Nephron progenitor cell (in vitro differentiated cells): ENCODE results near the gene MRPS22.

Experiments used
- DNase-seq: peaks from one replicate; pipeline ENCODE4 v3.0.0; 2021
- H3K27ac Mint-ChIP-seq: 2 replicates; pipeline ENCODE4 v1.8.0; 2021; ENCODE audit warnings: mild to moderate bottlenecking, moderate library complexity, mixed read lengths
- H3K27me3 Mint-ChIP-seq: 2 replicates; pipeline ENCODE4 v1.8.0; 2021; ENCODE audit warnings: mild to moderate bottlenecking, low read depth, mixed read lengths; ENCODE audit not compliant: poor library complexity
- H3K36me3 Mint-ChIP-seq: 2 replicates; pipeline ENCODE4 v1.8.0; 2021; ENCODE audit warnings: low read depth, mixed read lengths
- H3K4me1 Mint-ChIP-seq: 2 replicates; pipeline ENCODE4 v1.8.0; 2021; ENCODE audit warnings: mixed read lengths
- H3K4me3 Mint-ChIP-seq: 2 replicates; pipeline ENCODE4 v1.8.0; 2021; ENCODE audit warnings: mild to moderate bottlenecking, moderate library complexity, mixed read lengths
- H3K9me3 Mint-ChIP-seq: 2 replicates; pipeline ENCODE4 v1.8.0; 2021; ENCODE audit warnings: mild to moderate bottlenecking, moderate library complexity, mixed read lengths
- CTCF ChIP-seq: fragments of 200-600 bp; sonication (generic); IDR thresholded peaks from 2 replicates; pipeline ENCODE4 v1.5.0; 2021; ENCODE audit warnings: antibody characterized with exemption

The MRPS22 gene

DNA sequence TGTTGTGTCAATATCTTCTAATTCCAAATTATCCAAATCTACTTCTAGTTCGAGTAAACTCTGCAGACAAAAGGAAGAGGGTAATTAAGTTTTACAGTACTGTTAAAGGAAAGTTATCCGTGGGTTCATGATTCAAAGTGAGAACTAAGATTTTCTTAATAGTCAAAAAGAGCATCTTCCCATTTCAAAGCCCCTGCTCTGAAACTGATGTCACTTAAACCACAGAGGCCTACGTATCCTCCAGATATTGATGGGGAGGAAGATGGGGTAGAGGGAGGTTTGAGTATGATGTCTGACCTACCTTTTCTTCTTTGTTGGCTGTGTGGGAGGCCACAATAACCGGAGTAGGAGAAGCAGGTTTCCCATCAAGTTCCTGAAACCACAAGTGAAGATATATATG is 14.1 kb downstream of the MRPS22 start:
- no peak for TF ChIP-seq CTCF
- H3K4me1 Mint-ChIP-seq, result no peaks in the 10 kb centered on the region
- H3K36me3 Mint-ChIP-seq, result peaks cover 63% of the 10 kb centered on the region
- DNase-seq, result no peak
- no peaks in the 10 kb centered on the region for H3K9me3 Mint-ChIP-seq
- no peak overlapping the region for H3K4me3 Mint-ChIP-seq
- no peaks in the 10 kb centered on the region for H3K27me3 Mint-ChIP-seq
- peak overlapping the region; percentile 84 for H3K27ac Mint-ChIP-seq

DNA sequence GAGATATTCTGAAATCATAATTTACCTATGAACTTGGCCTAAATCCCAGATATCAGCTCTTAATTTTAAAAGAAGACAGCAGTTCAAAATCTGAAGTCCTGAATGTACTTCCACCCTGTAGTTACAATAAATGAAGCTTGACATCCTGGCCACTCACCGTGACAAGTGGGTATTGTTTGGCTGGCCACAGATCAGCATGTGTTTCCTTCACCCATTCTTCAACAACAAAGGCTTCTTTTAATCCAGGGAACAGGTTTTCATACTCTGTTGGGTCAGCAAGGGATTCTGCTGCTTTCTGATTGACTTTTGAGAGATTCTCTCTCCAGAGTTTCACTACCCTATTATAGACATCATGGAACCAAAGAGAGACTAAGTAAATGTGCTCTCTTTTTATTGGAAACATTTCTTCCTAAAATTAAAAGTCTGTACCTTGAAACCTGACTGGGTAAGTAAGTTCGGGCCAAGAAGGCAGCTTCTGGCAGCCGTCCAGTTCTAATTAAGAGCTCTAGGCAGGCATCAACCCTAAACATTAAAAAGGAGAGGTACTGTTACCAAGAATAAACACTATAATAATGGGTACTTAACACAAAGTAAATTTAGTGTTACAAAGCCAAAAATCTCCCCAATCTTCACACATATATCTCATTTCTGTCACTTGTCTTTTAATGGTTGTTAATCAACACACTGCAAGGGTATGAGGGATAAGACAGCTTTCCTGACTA is 15.2 kb downstream of the MRPS22 start:
- Mint-ChIP-seq H3K9me3 (no peaks in the 10 kb centered on the region), H3K27ac (no peak overlapping the region), H3K4me3 (no peak overlapping the region), H3K27me3 (no peaks in the 10 kb centered on the region), H3K4me1 (peaks cover 2% of the 10 kb centered on the region), H3K36me3 (peaks cover 64% of the 10 kb centered on the region)
- no peak for TF ChIP-seq CTCF
- no peak for DNase-seq

DNA sequence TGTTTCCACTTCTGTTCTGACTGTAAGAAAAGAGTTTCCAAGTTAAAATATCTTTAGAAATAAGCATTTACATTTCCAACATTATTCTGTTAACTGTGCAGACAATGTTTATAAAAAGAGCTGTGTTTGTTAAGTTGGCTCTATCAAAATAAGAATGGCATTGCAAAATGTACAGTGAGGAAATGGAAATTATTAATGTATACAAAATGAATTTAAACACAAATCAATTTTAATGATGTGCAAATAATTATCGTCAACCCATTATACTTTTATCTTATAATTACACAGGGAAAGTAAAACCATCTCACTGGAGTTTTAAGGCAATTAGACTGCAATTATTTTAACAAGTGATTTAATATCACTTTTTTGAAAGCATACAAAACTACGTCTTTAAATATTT is 17.5 kb downstream of the MRPS22 start:
- no peak for TF ChIP-seq CTCF
- no peaks in the 10 kb centered on the region for H3K27me3 Mint-ChIP-seq
- no peak for DNase-seq
- H3K4me1 Mint-ChIP-seq, result peaks cover 7% of the 10 kb centered on the region
- H3K27ac Mint-ChIP-seq, result no peak overlapping the region
- peaks cover 69% of the 10 kb centered on the region for H3K36me3 Mint-ChIP-seq
- H3K9me3 Mint-ChIP-seq, result no peaks in the 10 kb centered on the region
- no peak overlapping the region for H3K4me3 Mint-ChIP-seq

DNA sequence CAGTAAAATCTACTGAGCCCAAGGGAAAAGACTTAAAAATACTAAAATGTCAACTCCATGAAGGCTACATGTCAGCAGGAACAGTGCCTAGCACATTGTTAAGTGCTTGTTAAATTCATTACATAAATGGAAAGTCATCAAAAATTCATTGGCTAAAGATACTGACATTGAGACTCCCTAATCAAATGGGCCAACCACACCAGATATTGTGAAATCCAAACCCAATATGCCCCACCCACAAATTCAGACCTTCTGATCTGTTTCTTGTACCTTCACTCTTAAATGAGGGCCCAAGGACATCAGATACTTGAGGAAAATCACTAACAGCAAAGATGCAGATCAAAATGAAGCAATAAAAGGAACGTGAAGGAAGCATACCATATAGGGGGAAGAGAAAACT is 20.7 kb downstream of the MRPS22 start:
- Mint-ChIP-seq H3K27me3 (no peaks in the 10 kb centered on the region), H3K4me3 (no peak overlapping the region), H3K36me3 (peaks cover 64% of the 10 kb centered on the region), H3K27ac (peak overlapping the region; percentile 71), H3K9me3 (no peaks in the 10 kb centered on the region), H3K4me1 (peaks cover 7% of the 10 kb centered on the region)
- no peak for TF ChIP-seq CTCF
- no peak for DNase-seq

DNA sequence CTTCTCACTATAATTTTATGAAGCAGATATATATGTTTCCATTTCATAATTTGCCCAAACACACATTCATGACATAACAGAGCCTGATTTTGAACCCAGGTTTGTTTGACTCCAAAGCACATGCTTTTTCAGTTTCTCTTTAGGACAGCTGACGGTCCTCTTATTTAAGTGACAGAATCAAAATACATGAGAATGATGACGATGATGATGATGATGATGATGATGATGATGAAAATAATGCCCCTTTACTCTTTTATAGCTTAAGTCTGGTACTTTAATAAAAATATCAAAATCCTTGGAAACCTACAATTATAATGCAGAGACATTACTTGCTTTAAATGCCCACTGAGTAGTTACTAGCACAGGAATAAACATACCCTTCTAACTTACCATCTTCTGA is 30.3 kb downstream of the MRPS22 start:
- H3K9me3 Mint-ChIP-seq, result no peaks in the 10 kb centered on the region
- no peaks in the 10 kb centered on the region for H3K4me1 Mint-ChIP-seq
- no peak for TF ChIP-seq CTCF
- H3K27me3 Mint-ChIP-seq, result no peaks in the 10 kb centered on the region
- H3K36me3 Mint-ChIP-seq, result peaks cover 70% of the 10 kb centered on the region
- H3K27ac Mint-ChIP-seq, result no peak overlapping the region
- DNase-seq, result no peak
- no peak overlapping the region for H3K4me3 Mint-ChIP-seq

- TF ChIP-seq CTCF, result no peak
These were observed 33.6 kb downstream of the MRPS22 start for GRCh38 chr3:139377378-139377777.

More at GRCh38 chr3:139377378-139377777, 33.6 kb downstream of the MRPS22 start:
- no peaks in the 10 kb centered on the region for H3K27me3 Mint-ChIP-seq
- peaks cover 68% of the 10 kb centered on the region for H3K36me3 Mint-ChIP-seq
- H3K4me1 Mint-ChIP-seq, result no peaks in the 10 kb centered on the region
- H3K27ac Mint-ChIP-seq, result no peak overlapping the region
- no peak overlapping the region for H3K4me3 Mint-ChIP-seq
- DNase-seq, result no peak
- no peaks in the 10 kb centered on the region for H3K9me3 Mint-ChIP-seq
